HL-60 (cell line): ENCODE data around the gene ATP8A2.

Experiments
- DNase-seq, 2 experiments: peaks; one replicate each; pipeline ENCODE4 v3.0.0-alpha.2; 2010 to 2020; ENCODE audit warnings: low read depth in 1 of 2, low spot score in 1 of 2
- H3K27ac ChIP-seq: fragments of 250-450 bp; sonication (Bioruptor Pico); replicated peaks from 2 replicates; pipeline ENCODE4 v1.5.1; 2020; ENCODE audit warnings: mild to moderate bottlenecking, moderate library complexity
- H3K27me3 ChIP-seq: fragments of 250-450 bp; sonication (Bioruptor Pico); 2 replicates; pipeline ENCODE4 v1.5.1; 2021; ENCODE audit warnings: mild to moderate bottlenecking, moderate library complexity; ENCODE audit not compliant: insufficient read depth, poor library complexity, severe bottlenecking
- H3K4me3 ChIP-seq: replicated peaks from 2 replicates; pipeline ENCODE4 v1.5.1; 2011; ENCODE audit warnings: mild to moderate bottlenecking, control low read depth, low read length; ENCODE audit not compliant: insufficient read depth
- CTCF ChIP-seq: IDR thresholded peaks from one replicate; pipeline ENCODE4 v1.5.1; 2011; ENCODE audit warnings: low read length, control low read depth, inconsistent platforms; ENCODE audit not compliant: insufficient read depth
- GABPA ChIP-seq: IDR thresholded peaks from 2 replicates; pipeline ENCODE4 v1.6.1; 2012; ENCODE audit warnings: low read depth
- POLR2AphosphoS5 ChIP-seq: IDR thresholded peaks from 2 replicates; pipeline ENCODE4 v1.6.1; 2012; ENCODE audit warnings: low read depth
- REST ChIP-seq: IDR thresholded peaks from 2 replicates; pipeline ENCODE4 v1.6.1; 2012; ENCODE audit warnings: low read depth; ENCODE audit not compliant: insufficient replicate concordance
- SPI1 ChIP-seq: IDR thresholded peaks from 2 replicates; pipeline ENCODE4 v1.6.1; 2012; ENCODE audit warnings: low read depth, mild to moderate bottlenecking, borderline replicate concordance

The ATP8A2 gene

GRCh38 chr13:25378528-25378927 is 6.8 kb downstream of the ATP8A2 start:
- Histone ChIP-seq H3K27ac (no peak overlapping the region), H3K27me3 (peaks cover 15% of the 10 kb centered on the region), H3K4me3 (no peak overlapping the region)
- DNase-seq, result no peak
- TF ChIP-seq GABPA, result no peak
- TF ChIP-seq POLR2AphosphoS5, result no peak
- no peak for TF ChIP-seq CTCF
- no peak for TF ChIP-seq REST
- TF ChIP-seq SPI1, result no peak

GRCh38 chr13:25379011-25379410 is 7.2 kb downstream of the ATP8A2 start:
- no peak overlapping the region for H3K4me3 ChIP-seq
- no peak for DNase-seq
- no peak for TF ChIP-seq POLR2AphosphoS5
- H3K27ac ChIP-seq, result no peak overlapping the region
- peaks cover 10% of the 10 kb centered on the region for H3K27me3 ChIP-seq

GRCh38 chr13:25380082-25380481 is 8.3 kb downstream of the ATP8A2 start:
- peaks cover 9% of the 10 kb centered on the region for H3K27me3 ChIP-seq
- no peak for DNase-seq
- H3K4me3 ChIP-seq, result no peak overlapping the region
- H3K27ac ChIP-seq, result no peak overlapping the region
- TF ChIP-seq POLR2AphosphoS5 (no peak), GABPA (no peak), CTCF (no peak), SPI1 (no peak), REST (no peak)

- Histone ChIP-seq H3K27me3 (peaks cover 12% of the 10 kb centered on the region), H3K27ac (no peak overlapping the region), H3K4me3 (no peak overlapping the region)
- TF ChIP-seq POLR2AphosphoS5 (no peak), CTCF (no peak), SPI1 (no peak), GABPA (no peak), REST (no peak)
- no peak for DNase-seq
Observed at GRCh38 chr13:25380741-25381324, 9.1 kb downstream of the ATP8A2 start.
